ENCODE data around the gene SUMF1.

SUMF1 gene

GRCh38 chr3:4335840-4336562 is 131.1 kb downstream of the SUMF1 start:
- ATAC-seq, result no peak
- TF ChIP-seq CSDC2 (CRISPR knock-in tag; IDR thresholded peaks at IDR 0.05), result no peak
- TF ChIP-seq ZNF565 (CRISPR knock-in tag; conservative IDR thresholded peaks at IDR 0.05; ENCODE audit: low read depth), result no peak

- no peak for ATAC-seq
- no peak for TF ChIP-seq ZFP30 (CRISPR knock-in tag; IDR thresholded peaks at IDR 0.05)
- TF ChIP-seq CREB5 (CRISPR knock-in tag; IDR thresholded peaks at IDR 0.05; ENCODE audit: low read depth), result no peak
Measured at GRCh38 chr3:4334548-4334947, 132.5 kb downstream of the SUMF1 start.

- ATAC-seq, result no peak
- no peak for TF ChIP-seq TOX (CRISPR knock-in tag; IDR thresholded peaks at IDR 0.05; ENCODE audit: borderline replicate concordance)
- TF ChIP-seq CSRNP3 (CRISPR knock-in tag; IDR thresholded peaks at IDR 0.05), result no peak
- no peak for TF ChIP-seq CSDC2 (CRISPR knock-in tag; IDR thresholded peaks at IDR 0.05)
- TF ChIP-seq SNAI2 (CRISPR knock-in tag; IDR thresholded peaks at IDR 0.05), result no peak
- no peak for TF ChIP-seq RARB (CRISPR knock-in tag; IDR thresholded peaks at IDR 0.05)
- TF ChIP-seq TSHZ2 (CRISPR knock-in tag; IDR thresholded peaks at IDR 0.05), result no peak
- TF ChIP-seq ZNF70 (CRISPR knock-in tag; IDR thresholded peaks at IDR 0.05), result no peak
- no peak for TF ChIP-seq ISL1 (CRISPR knock-in tag; IDR thresholded peaks at IDR 0.05)
- TF ChIP-seq ZFP3 (CRISPR knock-in tag; IDR thresholded peaks at IDR 0.05), result no peak
- TF ChIP-seq ZNF8 (CRISPR knock-in tag; IDR thresholded peaks at IDR 0.05), result no peak
- TF ChIP-seq ZNF565 (CRISPR knock-in tag; conservative IDR thresholded peaks at IDR 0.05; ENCODE audit: low read depth), result no peak
- no peak for TF ChIP-seq OSR1 (CRISPR knock-in tag; IDR thresholded peaks at IDR 0.05)
- no peak for TF ChIP-seq ARNTL (CRISPR knock-in tag; IDR thresholded peaks at IDR 0.05; ENCODE audit: borderline replicate concordance, low read depth)
- no peak for TF ChIP-seq ZC3H10 (CRISPR knock-in tag; IDR thresholded peaks at IDR 0.05)
- TF ChIP-seq BACH2 (CRISPR knock-in tag; IDR thresholded peaks at IDR 0.05; ENCODE audit: borderline replicate concordance), result no peak
- no peak for TF ChIP-seq PATZ1 (CRISPR knock-in tag; IDR thresholded peaks at IDR 0.05; ENCODE audit: borderline replicate concordance)
- TF ChIP-seq POU6F1 (CRISPR knock-in tag; IDR thresholded peaks at IDR 0.05; ENCODE audit: borderline replicate concordance, low read depth), result no peak
- no peak for TF ChIP-seq ZFP30 (CRISPR knock-in tag; IDR thresholded peaks at IDR 0.05)
- TF ChIP-seq CREB5 (CRISPR knock-in tag; IDR thresholded peaks at IDR 0.05; ENCODE audit: low read depth), result no peak
- no peak for TF ChIP-seq PPARA (CRISPR knock-in tag; IDR thresholded peaks at IDR 0.05; ENCODE audit: borderline replicate concordance)
Measured at GRCh38 chr3:4332991-4333390, 134.1 kb downstream of the SUMF1 start.
